Activated T-cell treated with anti-CD3 and anti-CD28 coated beads, Interleukin-2, amount 50 U/mL, for 4 hours (primary cell): ENCODE data around the gene NEK1. TPM values are rescaled to one million over a fixed set of nuclear protein-coding genes. Genes with fewer than 3 reads are reported as not detected.

ENCODE experiments used
- ATAC-seq, 2 donors: fragments of 200-7000 bp; cut with Tn5 transposase; one replicate each; pipeline ENCODE4 v1.10.0; 2021
- DNase-seq: peaks from one replicate; pipeline ENCODE4 v3.0.0-alpha.2; 2020
- H3K27me3 Mint-ChIP-seq: one replicate; pipeline ENCODE4 v1.8.0; 2021; ENCODE audit warnings: low read depth, mixed read lengths
- H3K36me3 Mint-ChIP-seq: one replicate; pipeline ENCODE4 v1.8.0; 2022; ENCODE audit warnings: mixed read lengths; ENCODE audit not compliant: insufficient read depth
- H3K4me1 Mint-ChIP-seq: one replicate; pipeline ENCODE4 v1.8.0; 2021; ENCODE audit warnings: low read depth, mixed read lengths
- H3K4me3 Mint-ChIP-seq: one replicate; pipeline ENCODE4 v1.8.0; 2021; ENCODE audit warnings: mild to moderate bottlenecking, moderate library complexity, mixed read lengths
- H3K9me3 Mint-ChIP-seq: one replicate; pipeline ENCODE4 v1.8.0; 2021; ENCODE audit warnings: mixed read lengths
- total RNA-seq, 3 donors: library from RNA; stranded (reverse); gene quantifications; one replicate each; pipeline ENCODE4 v1.2.1, GENCODE V29; 2021

The NEK1 gene
- total RNA-seq, 3 donors from 2014 or later, result 6.0 to 6.6 (median 6.6) TPM

DNA sequence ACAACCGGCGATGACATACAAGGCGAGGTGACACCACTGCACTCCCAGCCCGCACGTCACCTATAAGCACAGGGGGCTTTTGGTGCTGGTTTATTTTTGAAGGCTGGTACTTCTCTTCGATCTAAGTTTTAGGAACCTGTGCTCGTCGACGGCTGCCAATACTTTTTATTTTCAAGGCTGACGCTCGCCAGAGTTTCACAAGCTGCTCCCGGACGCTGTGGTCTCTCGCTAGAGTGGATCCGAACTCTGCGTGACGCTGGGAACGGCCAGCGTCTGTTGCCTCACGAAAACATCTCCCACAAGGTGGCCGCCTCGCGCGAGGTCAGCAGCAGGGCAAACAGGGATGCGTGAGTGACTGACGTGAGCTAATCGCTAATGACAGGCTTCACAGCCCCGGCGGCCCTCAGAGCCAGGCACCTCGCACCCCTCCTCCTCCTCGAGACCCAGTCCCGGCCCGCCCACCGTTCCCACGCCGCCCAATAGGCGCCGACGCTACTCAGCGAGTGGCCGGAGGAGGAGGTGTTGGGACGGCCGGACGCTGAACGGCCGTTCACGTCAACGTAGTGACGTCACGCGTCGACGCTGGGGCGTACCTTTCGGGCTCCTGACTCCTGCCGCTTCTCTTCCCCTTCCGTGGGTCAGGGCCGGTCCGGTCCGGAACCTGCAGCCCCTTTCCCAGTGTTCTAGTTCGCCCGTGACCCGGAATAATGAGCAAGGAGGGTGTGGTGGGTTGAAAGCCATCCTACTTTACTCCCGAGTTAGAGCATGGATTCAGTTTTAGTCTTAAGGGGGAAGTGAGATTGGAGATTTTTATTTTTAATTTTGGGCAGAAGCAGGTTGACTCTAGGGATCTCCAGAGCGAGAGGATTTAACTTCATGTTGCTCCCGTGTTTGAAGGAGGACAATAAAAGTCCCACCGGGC, 7.8 kb upstream of the NEK1 start, which contains the start of gene CLCN3:
Gene CLCN3, plus strand, starts transcription at position 621 of the 922 bp plus-strand sequence. CDS start 15,351 bp downstream, outside the sequence.
- Mint-ChIP-seq H3K36me3 (peaks cover 6% of the 10 kb centered on the region), H3K4me3 (peak within 1 kb of the TSS; percentile 99), H3K4me1 (peaks cover 61% of the 10 kb centered on the region), H3K9me3 (no peaks in the 10 kb centered on the region), H3K27me3 (no peaks in the 10 kb centered on the region)
- DNase-seq (peak; percentile 81), ATAC-seq (peak; percentile 74 to 80)

DNA sequence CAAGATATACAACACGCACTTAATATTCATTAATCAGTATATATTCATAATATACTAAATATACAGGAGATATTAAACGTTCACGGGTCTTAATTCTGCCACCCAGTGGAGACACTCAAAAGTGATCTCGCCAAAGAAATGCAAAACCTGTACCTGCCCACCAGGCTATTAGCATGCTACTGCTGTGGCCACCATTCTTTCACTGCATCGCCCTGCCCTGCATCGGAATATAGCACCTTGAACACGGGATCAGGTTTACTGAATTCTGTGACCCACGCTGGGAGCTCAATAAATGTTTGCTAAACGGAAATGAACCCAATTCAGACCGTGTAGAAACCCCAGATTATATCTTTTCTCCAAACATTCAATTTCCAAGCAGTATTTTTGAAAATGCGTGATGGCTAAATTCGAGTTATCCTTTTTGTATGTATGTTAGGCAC, 7.2 kb upstream of the NEK1 start:
- peak overlapping the region; percentile 99 for H3K4me3 Mint-ChIP-seq
- peak; percentile 40 for DNase-seq
- peaks cover 6% of the 10 kb centered on the region for H3K36me3 Mint-ChIP-seq
- ATAC-seq, result peak; percentile 17 to 18
- H3K27me3 Mint-ChIP-seq, result no peaks in the 10 kb centered on the region
- peaks cover 62% of the 10 kb centered on the region for H3K4me1 Mint-ChIP-seq
- H3K9me3 Mint-ChIP-seq, result no peaks in the 10 kb centered on the region

DNA sequence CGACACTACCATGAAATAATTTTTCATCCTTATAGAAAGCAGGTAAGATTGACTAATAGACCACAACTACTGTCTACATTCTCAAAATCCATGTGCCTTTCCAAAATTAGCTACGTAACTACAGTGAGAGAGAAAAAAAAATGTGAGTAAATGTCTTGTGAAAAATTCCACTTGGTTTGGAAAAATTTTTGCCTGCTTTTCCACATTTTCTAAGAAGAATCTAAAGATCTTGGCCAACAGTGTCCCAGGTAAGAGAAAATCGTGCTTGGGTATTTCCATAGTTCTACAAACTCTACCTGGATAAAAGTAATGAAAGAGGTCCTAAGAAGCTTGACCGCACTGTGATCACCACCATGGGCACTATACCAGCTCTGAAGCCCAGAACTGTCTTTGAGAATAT, 6.6 kb upstream of the NEK1 start:
- Mint-ChIP-seq H3K4me3 (peak overlapping the region; percentile 99), H3K9me3 (no peaks in the 10 kb centered on the region), H3K4me1 (peaks cover 62% of the 10 kb centered on the region), H3K36me3 (peaks cover 6% of the 10 kb centered on the region), H3K27me3 (no peaks in the 10 kb centered on the region)
- DNase-seq (no peak), ATAC-seq (no peak)

DNA sequence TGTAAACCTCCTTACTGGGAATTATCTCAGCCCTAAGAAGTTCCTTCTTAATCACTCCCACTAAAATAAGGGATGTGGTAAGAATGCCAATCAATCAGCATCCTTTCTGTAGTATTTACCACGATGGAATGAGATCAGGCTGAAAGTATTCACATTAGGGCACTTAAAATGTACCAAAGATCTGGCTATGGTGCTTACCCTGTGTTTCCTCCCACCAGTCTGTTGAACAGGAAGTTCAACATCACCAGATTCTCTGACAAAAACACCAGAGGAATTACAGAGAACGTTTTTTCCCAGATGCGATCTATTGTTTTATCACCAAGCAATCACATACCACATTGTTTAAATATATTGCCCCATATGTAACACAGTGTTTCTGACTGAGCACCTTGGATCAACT, 5.9 kb upstream of the NEK1 start:
- peak overlapping the region; percentile 99 for H3K4me3 Mint-ChIP-seq
- DNase-seq (no peak), ATAC-seq (no peak)
- peaks cover 3% of the 10 kb centered on the region for H3K36me3 Mint-ChIP-seq
- H3K4me1 Mint-ChIP-seq, result peaks cover 59% of the 10 kb centered on the region
- H3K9me3 Mint-ChIP-seq, result no peaks in the 10 kb centered on the region
- H3K27me3 Mint-ChIP-seq, result no peaks in the 10 kb centered on the region

DNA sequence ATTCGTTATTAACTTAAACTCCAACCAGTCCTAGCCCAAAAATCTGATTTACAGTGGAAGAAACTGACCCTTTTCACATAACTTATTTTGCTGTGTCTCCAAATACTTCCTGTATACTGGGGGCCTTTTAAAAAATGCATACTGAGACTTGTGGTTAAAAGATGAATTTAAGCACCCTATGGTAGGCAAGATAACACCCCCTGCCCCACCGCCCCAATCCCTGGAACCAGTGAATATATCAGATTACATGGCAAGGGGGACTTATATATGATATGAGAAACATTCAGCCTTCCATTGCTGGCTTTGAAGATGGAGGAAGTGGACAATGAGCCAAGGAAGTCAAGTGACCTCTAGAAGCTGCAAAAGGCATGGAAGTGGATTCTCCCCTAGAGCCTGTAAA, 4.9 kb upstream of the NEK1 start:
- ATAC-seq, result no peak
- H3K9me3 Mint-ChIP-seq, result no peaks in the 10 kb centered on the region
- H3K4me3 Mint-ChIP-seq, result no peak overlapping the region
- no peaks in the 10 kb centered on the region for H3K27me3 Mint-ChIP-seq
- H3K4me1 Mint-ChIP-seq, result peaks cover 57% of the 10 kb centered on the region
- DNase-seq, result no peak
- H3K36me3 Mint-ChIP-seq, result peaks cover 3% of the 10 kb centered on the region

GRCh38 chr4:169616846-169617245, 4.5 kb upstream of the NEK1 start:
- Mint-ChIP-seq H3K4me1 (peaks cover 54% of the 10 kb centered on the region), H3K36me3 (peaks cover 3% of the 10 kb centered on the region), H3K9me3 (no peaks in the 10 kb centered on the region), H3K4me3 (no peak overlapping the region), H3K27me3 (no peaks in the 10 kb centered on the region)
- no peak for ATAC-seq
- no peak for DNase-seq

DNA sequence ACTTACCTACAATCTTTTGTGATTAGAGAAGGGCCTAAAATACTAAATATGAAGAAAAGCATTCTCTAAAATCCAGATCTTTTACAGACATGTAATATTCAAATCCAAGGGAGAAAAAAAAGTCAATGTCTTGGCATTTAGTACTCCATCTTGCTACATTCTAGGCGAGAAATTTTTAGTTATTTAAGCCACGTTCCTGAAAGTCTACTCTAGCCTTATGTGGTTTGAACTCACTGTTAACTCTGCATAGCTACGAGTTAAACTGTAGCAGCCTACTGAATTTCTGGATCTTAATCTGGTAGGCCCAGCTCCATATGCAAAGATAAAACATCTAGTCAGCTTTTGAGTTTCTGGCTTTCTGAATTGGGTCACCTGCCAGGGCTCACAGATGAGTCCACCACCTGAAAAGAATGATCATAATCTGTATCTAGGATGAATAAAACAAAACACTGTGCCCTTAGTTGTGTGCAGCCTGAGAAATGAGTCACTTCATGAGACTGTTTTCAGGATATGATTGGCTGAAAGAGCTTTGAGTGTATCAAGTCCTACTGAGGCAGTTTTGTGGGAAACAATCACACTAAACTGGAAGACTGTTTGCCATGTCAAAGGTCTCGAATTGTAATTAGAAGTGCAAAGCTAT, 3.2 kb upstream of the NEK1 start:
- DNase-seq, result no peak

GRCh38 chr4:169612871-169613859, 782 bp upstream of the NEK1 start:
- peaks cover 49% of the 10 kb centered on the region for H3K4me1 Mint-ChIP-seq
- H3K4me3 Mint-ChIP-seq, result peak overlapping the region; percentile 98
- H3K9me3 Mint-ChIP-seq, result no peaks in the 10 kb centered on the region
- DNase-seq (peak; percentile 62), ATAC-seq (peak; percentile 30 to 31)
- no peaks in the 10 kb centered on the region for H3K36me3 Mint-ChIP-seq
- H3K27me3 Mint-ChIP-seq, result no peaks in the 10 kb centered on the region

More for the DNA sequence above, 3.2 kb upstream of the NEK1 start:
- no peak overlapping the region for H3K4me3 Mint-ChIP-seq
- peaks cover 2% of the 10 kb centered on the region for H3K36me3 Mint-ChIP-seq
- H3K4me1 Mint-ChIP-seq, result peaks cover 59% of the 10 kb centered on the region
- ATAC-seq, result peak; percentile 10 to 14
- no peaks in the 10 kb centered on the region for H3K27me3 Mint-ChIP-seq
- H3K9me3 Mint-ChIP-seq, result no peaks in the 10 kb centered on the region

- Mint-ChIP-seq H3K27me3 (no peaks in the 10 kb centered on the region), H3K36me3 (peaks cover 6% of the 10 kb centered on the region), H3K4me3 (peak overlapping the region; percentile 98), H3K4me1 (peaks cover 45% of the 10 kb centered on the region), H3K9me3 (no peaks in the 10 kb centered on the region)
- DNase-seq (no peak), ATAC-seq (no peak)
Observed at GRCh38 chr4:169611157-169611556, 1.2 kb downstream of the NEK1 start.

- peaks cover 20% of the 10 kb centered on the region for H3K36me3 Mint-ChIP-seq
- H3K9me3 Mint-ChIP-seq, result no peaks in the 10 kb centered on the region
- peaks cover 25% of the 10 kb centered on the region for H3K4me1 Mint-ChIP-seq
- no peaks in the 10 kb centered on the region for H3K27me3 Mint-ChIP-seq
- DNase-seq (no peak), ATAC-seq (no peak)
- H3K4me3 Mint-ChIP-seq, result no peak overlapping the region
Observed at GRCh38 chr4:169604903-169605331, 7.5 kb downstream of the NEK1 start.

DNA sequence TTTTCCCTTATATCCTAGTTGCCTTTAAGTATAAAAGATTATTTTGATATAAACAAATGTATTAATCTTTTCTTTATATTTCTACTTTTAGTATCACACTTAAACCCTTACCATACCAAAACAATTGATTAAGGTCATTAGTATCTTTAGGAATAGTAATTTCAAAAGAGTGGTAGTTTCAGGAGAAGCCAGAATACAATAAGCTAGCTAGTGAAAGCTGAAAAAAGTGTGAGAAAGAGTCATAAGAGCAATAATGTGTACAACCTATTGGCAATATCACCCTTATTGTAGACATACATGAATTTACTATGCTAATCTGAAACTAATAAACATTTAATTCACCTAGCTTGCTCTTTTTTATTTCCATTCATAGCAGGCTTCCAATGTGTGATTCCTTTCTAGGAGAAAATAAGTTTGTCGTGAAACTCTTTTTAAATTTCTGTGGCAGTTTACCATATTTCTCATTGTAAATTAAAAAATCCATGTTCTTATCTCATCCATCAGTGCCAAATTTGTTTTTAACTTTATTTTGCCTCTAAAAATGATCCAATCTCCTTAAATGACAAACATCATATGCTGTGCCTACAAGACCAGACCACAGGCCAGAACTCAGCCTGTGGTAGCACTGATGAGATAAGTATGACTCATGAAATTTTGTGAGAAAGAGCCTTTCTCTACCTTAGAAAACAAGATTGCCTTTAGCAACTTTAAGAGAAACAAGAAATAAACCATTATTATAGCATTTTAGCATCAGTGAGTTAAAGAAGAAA, 8.1 kb downstream of the NEK1 start:
- H3K27me3 Mint-ChIP-seq, result no peaks in the 10 kb centered on the region
- H3K9me3 Mint-ChIP-seq, result no peaks in the 10 kb centered on the region
- peaks cover 20% of the 10 kb centered on the region for H3K36me3 Mint-ChIP-seq
- no peak overlapping the region for H3K4me3 Mint-ChIP-seq
- no peak for DNase-seq
- H3K4me1 Mint-ChIP-seq, result peaks cover 25% of the 10 kb centered on the region
- ATAC-seq, result peak; percentile 84 to 93

GRCh38 chr4:169603312-169603711, 9.1 kb downstream of the NEK1 start:
- Mint-ChIP-seq H3K36me3 (peaks cover 22% of the 10 kb centered on the region), H3K9me3 (no peaks in the 10 kb centered on the region), H3K27me3 (no peaks in the 10 kb centered on the region), H3K4me1 (peaks cover 25% of the 10 kb centered on the region), H3K4me3 (no peak overlapping the region)
- ATAC-seq (no peak), DNase-seq (no peak)

DNA sequence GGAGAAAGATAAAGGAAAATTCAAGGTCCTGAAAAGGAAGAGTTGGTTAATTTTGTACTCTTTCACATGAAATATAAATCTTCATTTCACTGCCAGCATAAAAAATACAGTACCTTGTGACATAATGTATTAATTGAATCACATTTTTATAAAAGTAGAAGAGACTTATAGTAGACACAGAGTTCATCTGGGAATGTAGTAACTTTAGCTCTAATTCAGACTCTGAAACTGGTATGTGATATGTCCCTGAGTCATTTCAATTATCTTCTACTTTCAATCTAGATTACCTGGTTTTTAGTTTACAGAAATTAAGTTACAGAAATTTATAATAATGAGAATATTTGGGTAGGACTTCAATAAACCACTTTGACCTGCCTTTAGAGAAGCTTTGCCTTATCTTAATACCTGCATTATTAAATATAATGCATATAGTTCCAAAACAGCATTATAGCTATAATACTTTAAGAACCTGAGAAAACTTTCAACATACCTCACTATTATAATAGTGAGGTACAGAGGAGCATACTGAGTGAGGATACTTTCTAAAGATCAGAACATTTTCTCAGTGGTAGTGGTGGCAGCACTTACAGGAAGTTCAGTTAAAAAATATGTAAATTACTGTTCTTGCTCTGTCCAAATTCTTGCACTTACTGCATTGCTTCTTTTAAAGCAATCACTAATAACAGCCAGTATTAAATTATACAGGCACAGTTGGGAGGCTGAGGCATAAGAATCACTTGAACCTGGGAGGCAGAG, 11.2 kb downstream of the NEK1 start:
- peaks cover 21% of the 10 kb centered on the region for H3K36me3 Mint-ChIP-seq
- no peak for DNase-seq
- H3K27me3 Mint-ChIP-seq, result no peaks in the 10 kb centered on the region
- H3K4me3 Mint-ChIP-seq, result no peak overlapping the region
- peaks cover 19% of the 10 kb centered on the region for H3K4me1 Mint-ChIP-seq
- H3K9me3 Mint-ChIP-seq, result no peaks in the 10 kb centered on the region
- no peak for ATAC-seq
